ENCODE data around the gene ZFYVE27.

The ZFYVE27 gene

GRCh38 chr10:97771055-97771891 is 34.3 kb downstream of the ZFYVE27 start:
- no peak for DNase-seq

- no peak for DNase-seq
Observed at GRCh38 chr10:97771913-97772823, 35.2 kb downstream of the ZFYVE27 start, which contains the start of gene SFRP5. Gene SFRP5, minus strand, starts transcription at chr10:97771999. Its CDS starts 166 bp downstream, at chr10:97771833.

GRCh38 chr10:97773096-97773495 is 36.2 kb downstream of the ZFYVE27 start:
- no peak for DNase-seq

GRCh38 chr10:97774811-97775294 is 37.9 kb downstream of the ZFYVE27 start:
- no peak for DNase-seq

- DNase-seq = no peak
Observed at GRCh38 chr10:97777143-97777542, 40.2 kb downstream of the ZFYVE27 start.

GRCh38 chr10:97778452-97779302 is 41.7 kb downstream of the ZFYVE27 start:
- DNase-seq = no peak

GRCh38 chr10:97779492-97779891 is 42.6 kb downstream of the ZFYVE27 start:
- DNase-seq = no peak

GRCh38 chr10:97779975-97780374 is 43.0 kb downstream of the ZFYVE27 start:
- DNase-seq = no peak

- DNase-seq = no peak
Observed at GRCh38 chr10:97780841-97781617, 44.1 kb downstream of the ZFYVE27 start.

- DNase-seq = no peak
Observed at GRCh38 chr10:97781618-97782331, 44.8 kb downstream of the ZFYVE27 start.

GRCh38 chr10:97782455-97783228 is 45.7 kb downstream of the ZFYVE27 start:
- no peak for DNase-seq

GRCh38 chr10:97784200-97784810 is 47.4 kb downstream of the ZFYVE27 start:
- no peak for DNase-seq

GRCh38 chr10:97785231-97785630 is 48.3 kb downstream of the ZFYVE27 start:
- DNase-seq = no peak

- no peak for DNase-seq
Observed at GRCh38 chr10:97785731-97786130, 48.8 kb downstream of the ZFYVE27 start.

- DNase-seq = no peak
Observed at GRCh38 chr10:97788552-97789442, 51.9 kb downstream of the ZFYVE27 start.

GRCh38 chr10:97789770-97790397 is 53.0 kb downstream of the ZFYVE27 start:
- DNase-seq = no peak

- peak; percentile 52 to 57 for DNase-seq
Observed at GRCh38 chr10:97791824-97792721, 55.1 kb downstream of the ZFYVE27 start.
